ENCODE measurements around the gene EIF2AK3. TPM values are rescaled to one million over a fixed set of nuclear protein-coding genes. Genes with fewer than 3 reads are reported as not detected.
A peak's percentile ranks its signal among the peaks of the same experiment; 100 is the strongest.

EIF2AK3 gene
- total RNA-seq, 1 donor from 2014 or later = 17.1 TPM

DNA sequence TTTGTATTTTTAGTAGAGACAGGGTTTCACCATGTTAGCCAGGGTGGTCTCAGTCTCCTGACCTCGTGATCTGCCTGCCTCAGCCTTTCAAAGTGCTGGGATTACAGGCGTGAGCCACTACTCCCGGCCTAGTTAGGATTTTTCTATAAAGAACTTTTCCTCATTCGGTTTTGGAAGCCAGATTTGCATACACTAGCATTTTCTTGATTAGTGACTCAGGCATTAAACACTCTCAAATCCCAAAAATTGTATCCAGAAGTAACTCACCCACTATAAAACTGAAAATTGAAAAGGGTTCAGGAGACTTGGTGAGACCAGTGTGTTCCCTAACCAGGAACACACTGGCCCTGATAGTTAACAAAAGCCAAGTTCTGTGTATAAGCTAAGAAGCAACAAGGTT is 25.2 kb downstream of the EIF2AK3 start:
- no peak for DNase-seq (ENCODE audit: low spot score)
- TF ChIP-seq, protein P1, sequence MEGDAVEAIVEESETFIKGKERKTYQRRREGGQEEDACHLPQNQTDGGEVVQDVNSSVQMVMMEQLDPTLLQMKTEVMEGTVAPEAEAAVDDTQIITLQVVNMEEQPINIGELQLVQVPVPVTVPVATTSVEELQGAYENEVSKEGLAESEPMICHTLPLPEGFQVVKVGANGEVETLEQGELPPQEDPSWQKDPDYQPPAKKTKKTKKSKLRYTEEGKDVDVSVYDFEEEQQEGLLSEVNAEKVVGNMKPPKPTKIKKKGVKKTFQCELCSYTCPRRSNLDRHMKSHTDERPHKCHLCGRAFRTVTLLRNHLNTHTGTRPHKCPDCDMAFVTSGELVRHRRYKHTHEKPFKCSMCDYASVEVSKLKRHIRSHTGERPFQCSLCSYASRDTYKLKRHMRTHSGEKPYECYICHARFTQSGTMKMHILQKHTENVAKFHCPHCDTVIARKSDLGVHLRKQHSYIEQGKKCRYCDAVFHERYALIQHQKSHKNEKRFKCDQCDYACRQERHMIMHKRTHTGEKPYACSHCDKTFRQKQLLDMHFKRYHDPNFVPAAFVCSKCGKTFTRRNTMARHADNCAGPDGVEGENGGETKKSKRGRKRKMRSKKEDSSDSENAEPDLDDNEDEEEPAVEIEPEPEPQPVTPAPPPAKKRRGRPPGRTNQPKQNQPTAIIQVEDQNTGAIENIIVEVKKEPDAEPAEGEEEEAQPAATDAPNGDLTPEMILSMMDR (IDR thresholded peaks at IDR 0.05; ENCODE audit: unreplicated experiment) = no peak
- Mint-ChIP-seq H3K4me1 (ENCODE audit: unreplicated experiment) (peaks cover 36% of the 10 kb centered on the region), H3K4me3 (ENCODE audit: unreplicated experiment) (no peak overlapping the region), H3K36me3 (ENCODE audit: low read depth, unreplicated experiment) (no peaks in the 10 kb centered on the region), H3K27me3 (ENCODE audit: unreplicated experiment) (no peaks in the 10 kb centered on the region), H3K9me3 (ENCODE audit: unreplicated experiment) (no peaks in the 10 kb centered on the region), H3K27ac (ENCODE audit: unreplicated experiment) (peak overlapping the region; percentile 2)

DNA sequence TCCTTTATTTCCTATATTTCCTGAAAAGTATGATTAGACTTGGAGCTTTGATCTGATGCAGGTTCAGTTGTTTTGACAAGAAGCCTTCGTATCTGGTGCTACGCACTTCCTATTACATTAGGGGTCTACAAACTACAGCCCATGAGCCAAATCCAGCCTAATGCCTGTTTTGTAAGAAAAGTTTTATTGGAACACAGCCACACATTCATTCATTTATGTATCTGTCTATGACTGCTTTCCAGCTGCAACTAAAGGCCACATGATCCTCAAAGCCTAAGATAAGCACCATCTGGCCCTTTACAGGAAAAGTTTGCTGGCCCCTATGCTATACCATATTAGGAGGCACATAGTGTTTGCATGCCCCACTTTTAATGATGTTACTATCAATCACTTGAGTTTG is 26.0 kb downstream of the EIF2AK3 start:
- TF ChIP-seq, protein P1 (IDR thresholded peaks at IDR 0.05; ENCODE audit: unreplicated experiment) = no peak
- Mint-ChIP-seq H3K36me3 (ENCODE audit: low read depth, unreplicated experiment) (no peaks in the 10 kb centered on the region), H3K27ac (ENCODE audit: unreplicated experiment) (peak overlapping the region; percentile 93), H3K27me3 (ENCODE audit: unreplicated experiment) (no peaks in the 10 kb centered on the region), H3K9me3 (ENCODE audit: unreplicated experiment) (no peaks in the 10 kb centered on the region), H3K4me1 (ENCODE audit: unreplicated experiment) (peaks cover 36% of the 10 kb centered on the region), H3K4me3 (ENCODE audit: unreplicated experiment) (no peak overlapping the region)
- no peak for DNase-seq (ENCODE audit: low spot score)

DNA sequence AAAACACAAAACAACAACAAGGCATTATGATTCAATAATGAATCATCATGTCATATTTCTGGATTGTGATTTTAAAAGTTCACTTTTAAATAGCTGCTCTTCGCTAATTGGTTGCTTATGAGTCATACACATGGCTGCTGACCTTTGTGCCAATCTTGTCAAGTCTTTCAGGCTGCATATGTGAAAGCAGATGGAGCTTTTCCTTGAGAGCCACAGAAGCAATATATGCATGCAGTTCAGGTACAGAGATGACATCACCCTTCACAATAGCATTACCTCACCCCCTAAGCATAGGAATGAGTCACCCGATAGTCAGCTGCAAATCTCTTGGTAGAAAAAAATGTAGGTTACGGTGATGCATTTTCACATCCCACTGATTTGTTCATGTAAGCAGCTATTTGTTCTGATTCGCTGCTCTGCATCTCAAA is 27.2 kb downstream of the EIF2AK3 start:
- H3K9me3 Mint-ChIP-seq (ENCODE audit: unreplicated experiment) = no peaks in the 10 kb centered on the region
- H3K27ac Mint-ChIP-seq (ENCODE audit: unreplicated experiment) = peak overlapping the region; percentile 93
- no peaks in the 10 kb centered on the region for H3K36me3 Mint-ChIP-seq (ENCODE audit: low read depth, unreplicated experiment)
- H3K4me3 Mint-ChIP-seq (ENCODE audit: unreplicated experiment) = no peak overlapping the region
- TF ChIP-seq, protein P1 (IDR thresholded peaks at IDR 0.05; ENCODE audit: unreplicated experiment) = no peak
- no peaks in the 10 kb centered on the region for H3K27me3 Mint-ChIP-seq (ENCODE audit: unreplicated experiment)
- H3K4me1 Mint-ChIP-seq (ENCODE audit: unreplicated experiment) = peaks cover 36% of the 10 kb centered on the region
- DNase-seq (ENCODE audit: low spot score) = peak; percentile 15

DNA sequence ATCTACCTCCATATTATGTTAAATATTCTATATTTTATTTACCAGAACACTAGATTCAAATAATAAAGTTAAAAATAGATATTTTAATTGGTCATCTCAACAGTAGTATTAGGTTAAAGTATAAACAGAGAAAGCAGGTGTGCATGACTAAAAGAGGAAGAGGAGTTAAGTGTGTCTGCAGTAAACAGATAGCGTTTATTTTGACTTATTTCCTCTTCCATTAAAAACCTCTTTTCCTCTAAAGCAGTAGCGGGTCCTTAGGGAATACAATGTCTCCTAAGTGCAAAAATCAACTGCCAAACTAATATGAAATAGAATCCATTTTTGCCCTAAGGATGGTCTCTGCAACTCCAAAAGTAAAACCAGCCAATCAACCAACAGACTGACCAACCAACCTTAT is 27.7 kb downstream of the EIF2AK3 start:
- no peaks in the 10 kb centered on the region for H3K36me3 Mint-ChIP-seq (ENCODE audit: low read depth, unreplicated experiment)
- H3K4me1 Mint-ChIP-seq (ENCODE audit: unreplicated experiment) = peaks cover 36% of the 10 kb centered on the region
- peak overlapping the region; percentile 76 for H3K27ac Mint-ChIP-seq (ENCODE audit: unreplicated experiment)
- no peak overlapping the region for H3K4me3 Mint-ChIP-seq (ENCODE audit: unreplicated experiment)
- H3K9me3 Mint-ChIP-seq (ENCODE audit: unreplicated experiment) = no peaks in the 10 kb centered on the region
- H3K27me3 Mint-ChIP-seq (ENCODE audit: unreplicated experiment) = no peaks in the 10 kb centered on the region
- DNase-seq (ENCODE audit: low spot score) = no peak
- TF ChIP-seq, protein P1 (IDR thresholded peaks at IDR 0.05; ENCODE audit: unreplicated experiment) = no peak

DNA sequence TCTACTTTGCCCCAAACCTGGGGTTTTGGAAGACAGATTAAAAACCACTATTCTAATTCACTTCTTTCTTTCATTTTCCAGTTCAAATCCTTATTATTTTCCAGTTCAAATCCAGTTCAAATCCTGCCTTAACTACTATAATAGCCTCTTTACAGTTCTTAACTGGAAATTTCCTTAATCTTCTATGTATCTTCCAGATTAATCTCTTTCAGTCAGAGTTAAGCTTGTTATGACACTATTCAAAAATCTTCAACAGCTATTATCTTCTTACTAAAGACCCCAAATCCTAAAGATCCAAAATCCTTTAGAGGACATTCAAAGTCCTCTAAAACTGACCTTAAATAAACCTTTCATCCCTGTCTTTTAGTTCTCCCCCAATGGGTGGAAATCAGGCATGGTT is 30.1 kb downstream of the EIF2AK3 start:
- H3K4me3 Mint-ChIP-seq (ENCODE audit: unreplicated experiment) = no peak overlapping the region
- H3K4me1 Mint-ChIP-seq (ENCODE audit: unreplicated experiment) = peaks cover 18% of the 10 kb centered on the region
- TF ChIP-seq, protein P1 (IDR thresholded peaks at IDR 0.05; ENCODE audit: unreplicated experiment) = no peak
- H3K27me3 Mint-ChIP-seq (ENCODE audit: unreplicated experiment) = no peaks in the 10 kb centered on the region
- no peaks in the 10 kb centered on the region for H3K36me3 Mint-ChIP-seq (ENCODE audit: low read depth, unreplicated experiment)
- H3K9me3 Mint-ChIP-seq (ENCODE audit: unreplicated experiment) = no peaks in the 10 kb centered on the region
- no peak for DNase-seq (ENCODE audit: low spot score)
- H3K27ac Mint-ChIP-seq (ENCODE audit: unreplicated experiment) = no peak overlapping the region

Measured in endothelial cell (in vitro differentiated cells).